ENCODE measurements around the gene GNGT1. TPM values are rescaled to one million over a fixed set of nuclear protein-coding genes. Genes with fewer than 3 reads are reported as not detected.
A peak's percentile ranks its signal among the peaks of the same experiment; 100 is the strongest.

Gene GNGT1
- total RNA-seq, 1 experiment from 2014 or later: not detected

DNA sequence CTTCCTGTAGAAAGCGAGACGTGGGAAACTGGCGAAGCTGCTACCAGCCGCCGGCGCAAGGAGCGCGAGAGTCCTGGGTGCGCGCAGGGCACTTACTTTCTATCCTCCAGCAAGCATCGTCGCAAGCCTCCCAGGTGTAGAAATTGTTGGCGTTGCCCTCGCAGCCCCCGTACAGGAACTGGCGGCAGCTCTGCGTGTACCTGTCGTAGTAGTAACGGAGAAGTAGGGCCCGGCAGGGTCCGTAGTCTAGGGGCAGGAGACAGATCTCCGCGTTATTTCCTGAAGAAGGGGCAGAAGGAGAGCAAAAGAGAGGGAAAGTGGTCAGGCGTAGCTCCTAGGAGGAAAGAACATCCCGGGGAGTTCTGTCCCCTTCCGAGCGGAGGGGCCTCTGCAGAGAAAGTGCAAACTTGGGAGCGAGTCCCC, 16.3 kb upstream of the GNGT1 start:
- Histone ChIP-seq H3K27ac (ENCODE audit: low read length) (no peak overlapping the region), H3K4me3 (ENCODE audit: low read depth in 2 of 2, low read length in 2 of 2) (peak overlapping the region; percentile 37 to 49), H3K27me3 (ENCODE audit: control insufficient read depth, insufficient read depth, low read length) (peaks cover 4% of the 10 kb centered on the region), H3K4me1 (ENCODE audit: control insufficient read depth, insufficient read depth, low read length) (no peaks in the 10 kb centered on the region), H3K36me3 (ENCODE audit: control insufficient read depth, insufficient read depth, low read length) (no peaks in the 10 kb centered on the region), H3K9me3 (ENCODE audit: control insufficient read depth, insufficient read depth, low read depth, low read length) (no peaks in the 10 kb centered on the region)
- in situ Hi-C loops (cut with HindIII; ENCODE audit: low pct_unique_long_range_greater_than_20kb, low sequenced_read_pairs) (no loop called here), intact Hi-C loops (cut with micrococcal nuclease; ENCODE audit: unreplicated experiment) (no loop called here)
- DNase-seq (ENCODE audit: low read depth, low spot score) (no peak), ATAC-seq (peak; percentile 48; the same call in 1 of the 2 replicates)
- CTCF ChIA-PET: no interaction called here
- BruUV-seq (replicated peaks): no TSS peak
- TF ChIP-seq SIN3A (IDR thresholded peaks at IDR 0.05; ENCODE audit: borderline replicate concordance, insufficient read depth, low read depth, low read length) (no peak), POLR2AphosphoS5 (IDR thresholded peaks at IDR 0.05; ENCODE audit: low read depth, low read length) (no peak), TCF7L2 (IDR thresholded peaks at IDR 0.05; ENCODE audit: low read depth, low read length) (no peak)
- TF ChIP-seq, protein P1, sequence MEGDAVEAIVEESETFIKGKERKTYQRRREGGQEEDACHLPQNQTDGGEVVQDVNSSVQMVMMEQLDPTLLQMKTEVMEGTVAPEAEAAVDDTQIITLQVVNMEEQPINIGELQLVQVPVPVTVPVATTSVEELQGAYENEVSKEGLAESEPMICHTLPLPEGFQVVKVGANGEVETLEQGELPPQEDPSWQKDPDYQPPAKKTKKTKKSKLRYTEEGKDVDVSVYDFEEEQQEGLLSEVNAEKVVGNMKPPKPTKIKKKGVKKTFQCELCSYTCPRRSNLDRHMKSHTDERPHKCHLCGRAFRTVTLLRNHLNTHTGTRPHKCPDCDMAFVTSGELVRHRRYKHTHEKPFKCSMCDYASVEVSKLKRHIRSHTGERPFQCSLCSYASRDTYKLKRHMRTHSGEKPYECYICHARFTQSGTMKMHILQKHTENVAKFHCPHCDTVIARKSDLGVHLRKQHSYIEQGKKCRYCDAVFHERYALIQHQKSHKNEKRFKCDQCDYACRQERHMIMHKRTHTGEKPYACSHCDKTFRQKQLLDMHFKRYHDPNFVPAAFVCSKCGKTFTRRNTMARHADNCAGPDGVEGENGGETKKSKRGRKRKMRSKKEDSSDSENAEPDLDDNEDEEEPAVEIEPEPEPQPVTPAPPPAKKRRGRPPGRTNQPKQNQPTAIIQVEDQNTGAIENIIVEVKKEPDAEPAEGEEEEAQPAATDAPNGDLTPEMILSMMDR (IDR thresholded peaks at IDR 0.05): no peak
- TF ChIP-seq, protein P2, sequence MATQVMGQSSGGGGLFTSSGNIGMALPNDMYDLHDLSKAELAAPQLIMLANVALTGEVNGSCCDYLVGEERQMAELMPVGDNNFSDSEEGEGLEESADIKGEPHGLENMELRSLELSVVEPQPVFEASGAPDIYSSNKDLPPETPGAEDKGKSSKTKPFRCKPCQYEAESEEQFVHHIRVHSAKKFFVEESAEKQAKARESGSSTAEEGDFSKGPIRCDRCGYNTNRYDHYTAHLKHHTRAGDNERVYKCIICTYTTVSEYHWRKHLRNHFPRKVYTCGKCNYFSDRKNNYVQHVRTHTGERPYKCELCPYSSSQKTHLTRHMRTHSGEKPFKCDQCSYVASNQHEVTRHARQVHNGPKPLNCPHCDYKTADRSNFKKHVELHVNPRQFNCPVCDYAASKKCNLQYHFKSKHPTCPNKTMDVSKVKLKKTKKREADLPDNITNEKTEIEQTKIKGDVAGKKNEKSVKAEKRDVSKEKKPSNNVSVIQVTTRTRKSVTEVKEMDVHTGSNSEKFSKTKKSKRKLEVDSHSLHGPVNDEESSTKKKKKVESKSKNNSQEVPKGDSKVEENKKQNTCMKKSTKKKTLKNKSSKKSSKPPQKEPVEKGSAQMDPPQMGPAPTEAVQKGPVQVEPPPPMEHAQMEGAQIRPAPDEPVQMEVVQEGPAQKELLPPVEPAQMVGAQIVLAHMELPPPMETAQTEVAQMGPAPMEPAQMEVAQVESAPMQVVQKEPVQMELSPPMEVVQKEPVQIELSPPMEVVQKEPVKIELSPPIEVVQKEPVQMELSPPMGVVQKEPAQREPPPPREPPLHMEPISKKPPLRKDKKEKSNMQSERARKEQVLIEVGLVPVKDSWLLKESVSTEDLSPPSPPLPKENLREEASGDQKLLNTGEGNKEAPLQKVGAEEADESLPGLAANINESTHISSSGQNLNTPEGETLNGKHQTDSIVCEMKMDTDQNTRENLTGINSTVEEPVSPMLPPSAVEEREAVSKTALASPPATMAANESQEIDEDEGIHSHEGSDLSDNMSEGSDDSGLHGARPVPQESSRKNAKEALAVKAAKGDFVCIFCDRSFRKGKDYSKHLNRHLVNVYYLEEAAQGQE (IDR thresholded peaks at IDR 0.05; ENCODE audit: insufficient read depth in 1 of 2, low read depth in 2 of 2, low read length in 1 of 2): no peak
- POLR2A ChIA-PET: no interaction called here

DNA sequence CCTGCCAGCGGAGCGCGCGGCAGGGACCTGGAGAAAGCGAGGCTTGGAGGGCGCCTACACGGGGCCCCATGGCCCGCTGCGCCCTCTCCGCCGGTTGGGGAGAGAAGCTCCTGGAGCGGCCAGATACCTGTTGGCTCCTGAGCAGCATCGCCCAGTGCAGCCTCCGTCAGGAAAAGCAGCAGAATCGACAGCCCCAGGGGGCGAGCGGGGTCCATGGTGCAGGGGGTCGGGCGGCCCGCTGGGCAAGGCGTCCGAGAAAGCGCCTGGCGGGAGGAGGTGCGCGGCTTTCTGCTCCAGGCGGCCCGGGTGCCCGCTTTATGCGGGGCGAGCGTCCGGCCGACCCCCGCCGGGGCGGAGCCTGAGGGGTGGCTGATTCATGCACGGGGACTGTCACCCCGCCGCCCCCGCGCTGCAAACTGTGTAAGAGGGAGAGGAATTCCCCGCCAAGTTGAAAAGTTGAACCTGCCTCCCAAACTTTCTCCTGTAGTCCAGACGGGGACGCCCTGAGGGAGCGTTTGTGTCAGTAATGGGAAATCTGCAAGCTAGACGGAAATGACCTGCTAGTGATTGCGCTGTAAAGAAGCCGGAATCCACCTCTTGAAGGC, 15.8 kb upstream of the GNGT1 start, which contains the start of gene TFPI2:
Gene TFPI2 (minus strand): TSS at position 290 of the 605 bp plus-strand sequence. CDS start 75 bp downstream, at position 215.
- H3K9me3 ChIP-seq (ENCODE audit: control insufficient read depth, insufficient read depth, low read depth, low read length): no peaks in the 10 kb centered on the region
- TF ChIP-seq, protein P2 (IDR thresholded peaks at IDR 0.05; ENCODE audit: insufficient read depth in 1 of 2, low read depth in 2 of 2, low read length in 1 of 2): no peak
- TF ChIP-seq, protein P1 (IDR thresholded peaks at IDR 0.05): peak; percentile 16; the same call in 1 of the 2 replicates
- no peak for DNase-seq (ENCODE audit: low read depth, low spot score)
- peak; percentile 83 for ATAC-seq
- H3K27me3 ChIP-seq (ENCODE audit: control insufficient read depth, insufficient read depth, low read length): peaks cover 4% of the 10 kb centered on the region
- BruUV-seq (replicated peaks): no TSS peak
- peak within 1 kb of the TSS; percentile 37 to 49 for H3K4me3 ChIP-seq (ENCODE audit: low read depth in 2 of 2, low read length in 2 of 2)
- POLR2A ChIA-PET: no interaction called here
- intact Hi-C loops (cut with micrococcal nuclease; ENCODE audit: unreplicated experiment) (no loop called here), in situ Hi-C loops (cut with HindIII; ENCODE audit: low pct_unique_long_range_greater_than_20kb, low sequenced_read_pairs) (no loop called here)
- H3K4me1 ChIP-seq (ENCODE audit: control insufficient read depth, insufficient read depth, low read length): no peaks in the 10 kb centered on the region
- H3K36me3 ChIP-seq (ENCODE audit: control insufficient read depth, insufficient read depth, low read length): no peaks in the 10 kb centered on the region
- H3K27ac ChIP-seq (ENCODE audit: low read length): no peak within 1 kb of the TSS
- CTCF ChIA-PET: no interaction called here
